ENCODE results near the gene ANGEL2. TPM values are rescaled to one million over a fixed set of nuclear protein-coding genes. Genes with fewer than 3 reads are reported as not detected.
A peak's percentile ranks its signal among the peaks of the same experiment; 100 is the strongest.

ANGEL2 gene
- polyA plus RNA-seq, 1 donor from 2014 or later = 33.1 TPM

- Mint-ChIP-seq H3K4me3 (no peak overlapping the region), H3K36me3 (no peaks in the 10 kb centered on the region), H3K27me3 (peaks cover 17% of the 10 kb centered on the region), H3K9me3 (no peaks in the 10 kb centered on the region), H3K27ac (no peak overlapping the region), H3K4me1 (peaks cover 6 to 15% (median 7%) of the 10 kb centered on the region in 3 donors)
These were observed 59.6 kb downstream of the ANGEL2 start for GRCh38 chr1:212955961-212956620.

- Mint-ChIP-seq H3K27ac (no peak overlapping the region), H3K4me3 (no peak overlapping the region), H3K4me1 (peaks cover 7 to 15% (median 11%) of the 10 kb centered on the region in 3 donors), H3K9me3 (no peaks in the 10 kb centered on the region), H3K36me3 (no peaks in the 10 kb centered on the region), H3K27me3 (peaks cover 20% of the 10 kb centered on the region)
These were observed 60.6 kb downstream of the ANGEL2 start for GRCh38 chr1:212955098-212955497.

GRCh38 chr1:212954514-212954913, 61.2 kb downstream of the ANGEL2 start:
- H3K27ac Mint-ChIP-seq = no peak overlapping the region
- H3K4me1 Mint-ChIP-seq = peaks cover 3 to 12% (median 11%) of the 10 kb centered on the region in 3 donors
- H3K36me3 Mint-ChIP-seq = no peaks in the 10 kb centered on the region
- H3K9me3 Mint-ChIP-seq = no peaks in the 10 kb centered on the region
- H3K4me3 Mint-ChIP-seq = peak overlapping the region in 1 of 4 donors; percentile 34
- H3K27me3 Mint-ChIP-seq = peaks cover 22% of the 10 kb centered on the region

- Mint-ChIP-seq H3K36me3 (no peaks in the 10 kb centered on the region), H3K9me3 (peaks cover 0 to 3% (median 0%) of the 10 kb centered on the region in 3 donors), H3K4me3 (peak overlapping the region in 2 of 4 donors; percentile 9 to 84), H3K27me3 (peaks cover 22% of the 10 kb centered on the region), H3K27ac (peak overlapping the region in 1 of 3 donors; percentile 32), H3K4me1 (peaks cover 3 to 12% (median 8%) of the 10 kb centered on the region in 3 donors)
These were observed 62.3 kb downstream of the ANGEL2 start for GRCh38 chr1:212953321-212953720.

- peak overlapping the region in 2 of 4 donors; percentile 80 to 84 for H3K4me3 Mint-ChIP-seq
- H3K4me1 Mint-ChIP-seq = peaks cover 3 to 12% (median 8%) of the 10 kb centered on the region in 3 donors
- peaks cover 22% of the 10 kb centered on the region for H3K27me3 Mint-ChIP-seq
- H3K36me3 Mint-ChIP-seq = no peaks in the 10 kb centered on the region
- H3K9me3 Mint-ChIP-seq = peaks cover 0 to 3% (median 0%) of the 10 kb centered on the region in 3 donors
- H3K27ac Mint-ChIP-seq = no peak overlapping the region
These were observed 63.1 kb downstream of the ANGEL2 start for GRCh38 chr1:212952641-212952976.

- peak overlapping the region; percentile 38 to 84 (median 68) for H3K4me3 Mint-ChIP-seq
- H3K27ac Mint-ChIP-seq = no peak overlapping the region
- peaks cover 0 to 3% (median 0%) of the 10 kb centered on the region in 3 donors for H3K9me3 Mint-ChIP-seq
- H3K36me3 Mint-ChIP-seq = no peaks in the 10 kb centered on the region
- H3K27me3 Mint-ChIP-seq = peaks cover 22% of the 10 kb centered on the region
- H3K4me1 Mint-ChIP-seq = peaks cover 3 to 12% (median 8%) of the 10 kb centered on the region in 3 donors
These were observed 63.6 kb downstream of the ANGEL2 start for GRCh38 chr1:212951947-212952640.

GRCh38 chr1:212951126-212951946, 64.3 kb downstream of the ANGEL2 start:
- Mint-ChIP-seq H3K27ac (no peak overlapping the region), H3K4me3 (peak overlapping the region; percentile 88 to 96 (median 91)), H3K36me3 (no peaks in the 10 kb centered on the region), H3K4me1 (peaks cover 10 to 18% (median 10%) of the 10 kb centered on the region in 3 donors), H3K9me3 (peaks cover 0 to 3% (median 0%) of the 10 kb centered on the region in 3 donors), H3K27me3 (peaks cover 22% of the 10 kb centered on the region)

- H3K27ac Mint-ChIP-seq = peak within 1 kb of the TSS in 2 of 3 donors; percentile 9 to 93
- H3K27me3 Mint-ChIP-seq = peaks cover 17% of the 10 kb centered on the region
- H3K4me1 Mint-ChIP-seq = peaks cover 10 to 26% (median 18%) of the 10 kb centered on the region in 3 donors
- peaks cover 0 to 3% (median 0%) of the 10 kb centered on the region in 3 donors for H3K9me3 Mint-ChIP-seq
- peak within 1 kb of the TSS; percentile 88 to 96 (median 91) for H3K4me3 Mint-ChIP-seq
- no peaks in the 10 kb centered on the region for H3K36me3 Mint-ChIP-seq
These were observed 65.2 kb downstream of the ANGEL2 start, which contains the start of gene VASH2 for GRCh38 chr1:212950243-212951125. Gene VASH2, plus strand, starts transcription at chr1:212950541. Its CDS starts 1,002 bp downstream, at chr1:212951543.

GRCh38 chr1:212949771-212950170, 65.9 kb downstream of the ANGEL2 start:
- peaks cover 14 to 30% (median 22%) of the 10 kb centered on the region in 3 donors for H3K4me1 Mint-ChIP-seq
- H3K27ac Mint-ChIP-seq = peak overlapping the region in 2 of 3 donors; percentile 9 to 93
- H3K9me3 Mint-ChIP-seq = peaks cover 0 to 3% (median 0%) of the 10 kb centered on the region in 3 donors
- peaks cover 17% of the 10 kb centered on the region for H3K27me3 Mint-ChIP-seq
- H3K4me3 Mint-ChIP-seq = peak overlapping the region; percentile 43 to 96 (median 88)
- H3K36me3 Mint-ChIP-seq = no peaks in the 10 kb centered on the region

- Mint-ChIP-seq H3K27ac (no peak overlapping the region), H3K4me3 (peak overlapping the region in 1 of 4 donors; percentile 15)
These were observed 68.8 kb downstream of the ANGEL2 start for GRCh38 chr1:212946872-212947271.

GRCh38 chr1:212945463-212946160, 70.1 kb downstream of the ANGEL2 start:
- peaks cover 0 to 3% (median 0%) of the 10 kb centered on the region in 3 donors for H3K9me3 Mint-ChIP-seq
- H3K27me3 Mint-ChIP-seq = peaks cover 4% of the 10 kb centered on the region
- peak overlapping the region in 2 of 3 donors; percentile 6 to 41 for H3K27ac Mint-ChIP-seq
- no peak overlapping the region for H3K4me3 Mint-ChIP-seq
- peaks cover 24 to 31% (median 29%) of the 10 kb centered on the region in 3 donors for H3K4me1 Mint-ChIP-seq
- H3K36me3 Mint-ChIP-seq = no peaks in the 10 kb centered on the region

More at GRCh38 chr1:212946872-212947271, 68.8 kb downstream of the ANGEL2 start:
- Mint-ChIP-seq H3K4me1 (peaks cover 24 to 32% (median 29%) of the 10 kb centered on the region in 3 donors), H3K36me3 (no peaks in the 10 kb centered on the region), H3K9me3 (peaks cover 0 to 3% (median 0%) of the 10 kb centered on the region in 3 donors), H3K27me3 (peaks cover 6% of the 10 kb centered on the region)

GRCh38 chr1:212945056-212945455, 70.6 kb downstream of the ANGEL2 start:
- Mint-ChIP-seq H3K36me3 (no peaks in the 10 kb centered on the region), H3K27me3 (peaks cover under 1% of the 10 kb centered on the region), H3K4me3 (no peak overlapping the region), H3K9me3 (peaks cover 0 to 3% (median 2%) of the 10 kb centered on the region in 3 donors), H3K4me1 (peaks cover 22 to 28% (median 25%) of the 10 kb centered on the region in 3 donors), H3K27ac (peak overlapping the region in 1 of 3 donors; percentile 39)

GRCh38 chr1:212944229-212944901, 71.3 kb downstream of the ANGEL2 start:
- no peaks in the 10 kb centered on the region for H3K27me3 Mint-ChIP-seq
- peaks cover 0 to 3% (median 3%) of the 10 kb centered on the region in 3 donors for H3K9me3 Mint-ChIP-seq
- no peaks in the 10 kb centered on the region for H3K36me3 Mint-ChIP-seq
- H3K27ac Mint-ChIP-seq = peak overlapping the region in 1 of 3 donors; percentile 39
- peaks cover 22 to 28% (median 24%) of the 10 kb centered on the region in 3 donors for H3K4me1 Mint-ChIP-seq
- H3K4me3 Mint-ChIP-seq = peak overlapping the region in 2 of 4 donors; percentile 3 to 69
